Caco-2 (cell line): Measurements from ENCODE around the gene ACSS2. TPM values are rescaled to one million over a fixed set of nuclear protein-coding genes. Genes with fewer than 3 reads are reported as not detected.

Source experiments
- BruUV-seq: library from RNA; stranded (reverse); fragments of 400-500 nt; replicated peaks from 2 replicates; lab custom pipeline; 2021; lab: Mats Ljungman, UMichigan
- CTCF ChIA-PET: fragments of 300-600 bp; sonication (Branson Sonifier 250); formaldehyde crosslinking; loops from one replicate; lab custom pipeline; 2022; ENCODE audit warnings: antibody characterized with exemption; lab: Charles Lee
- POLR2A ChIA-PET: fragments of 300-600 bp; sonication (Branson Sonifier 250); formaldehyde crosslinking; loops from one replicate; lab custom pipeline; 2022; ENCODE audit warnings: antibody characterized with exemption; lab: Charles Lee
- DNase-seq, 2 experiments: peaks; one replicate each; pipeline versions ENCODE4 v3.0.0 to v3.0.0-alpha.2; 2020 to 2022
- H3K27me3 ChIP-seq: replicated peaks from 2 replicates; pipeline ENCODE4 v1.6.0; 2011; ENCODE audit warnings: low read length; ENCODE audit not compliant: control insufficient read depth, insufficient read depth
- H3K36me3 ChIP-seq: 2 replicates; pipeline ENCODE4 v1.5.1; 2011; ENCODE audit warnings: low read length; ENCODE audit not compliant: control insufficient read depth, insufficient read depth
- H3K4me1 ChIP-seq: fragments of 250-450 bp; sonication (Bioruptor Pico); 2 replicates; pipeline ENCODE4 v1.5.1; 2020; ENCODE audit warnings: mild to moderate bottlenecking
- H3K4me3 ChIP-seq: 2 replicates; pipeline ENCODE4 v1.5.1; 2011; ENCODE audit warnings: low read depth, mild to moderate bottlenecking, control low read depth, low read length
- H3K9me3 ChIP-seq: fragments of 250-450 bp; sonication (Bioruptor Pico); 2 replicates; pipeline ENCODE4 v1.5.1; 2020; ENCODE audit warnings: mild to moderate bottlenecking, moderate library complexity
- H3K27ac Mint-ChIP-seq: one replicate; pipeline ENCODE4 v1.8.0; 2022; ENCODE audit warnings: mixed read lengths; ENCODE audit not compliant: unreplicated experiment
- H3K27me3 Mint-ChIP-seq: one replicate; pipeline ENCODE4 v1.8.0; 2022; ENCODE audit warnings: mixed read lengths; ENCODE audit not compliant: insufficient read depth, unreplicated experiment
- H3K36me3 Mint-ChIP-seq: one replicate; pipeline ENCODE4 v1.8.0; 2022; ENCODE audit warnings: mild to moderate bottlenecking, mixed read lengths; ENCODE audit not compliant: insufficient read depth, unreplicated experiment
- H3K4me1 Mint-ChIP-seq: one replicate; pipeline ENCODE4 v1.8.0; 2022; ENCODE audit warnings: low read depth, mixed read lengths; ENCODE audit not compliant: unreplicated experiment
- H3K4me3 Mint-ChIP-seq: one replicate; pipeline ENCODE4 v1.8.0; 2022; ENCODE audit warnings: mild to moderate bottlenecking, moderate library complexity, mixed read lengths; ENCODE audit not compliant: unreplicated experiment
- H3K9me3 Mint-ChIP-seq: one replicate; pipeline ENCODE4 v1.8.0; 2022; ENCODE audit warnings: mixed read lengths; ENCODE audit not compliant: unreplicated experiment
- CTCF ChIP-seq, 2 experiments: fragments of 200-600 bp in 1 of 2; IDR thresholded peaks; 1 replicate in 1 of 2; 2 replicates in 1 of 2; pipeline versions ENCODE4 v1.5.1 to v1.8.0; 2011 to 2022; ENCODE audit warnings: antibody characterized with exemption in 1 of 2, control low read depth in 1 of 2, inconsistent platforms in 1 of 2, low read depth in 1 of 2, low read length in 1 of 2, mild to moderate bottlenecking in 1 of 2, moderate library complexity in 1 of 2; ENCODE audit not compliant: insufficient read depth in 1 of 2, severe bottlenecking in 1 of 2, unreplicated experiment in 1 of 2
- intact Hi-C: fragments of 100-400 bp; cut with micrococcal nuclease; formaldehyde crosslinking; loops from one replicate; pipeline ENCODE4 v1.10.0; 2022; ENCODE audit not compliant: unreplicated experiment
- total RNA-seq: library from RNA; stranded (reverse); gene quantifications from 2 replicates; pipeline ENCODE4 v1.2.3, GENCODE V29; 2022

The ACSS2 gene
- total RNA-seq, 1 experiment from 2014 or later = 76.0 TPM

- Mint-ChIP-seq H3K36me3 (peaks cover 29% of the 10 kb centered on the region), H3K4me3 (no peak overlapping the region), H3K27me3 (no peaks in the 10 kb centered on the region), H3K9me3 (no peaks in the 10 kb centered on the region), H3K27ac (no peak overlapping the region), H3K4me1 (peaks cover 25% of the 10 kb centered on the region)
- BruUV-seq = no TSS peak
- POLR2A ChIA-PET = no interaction called here
- Histone ChIP-seq H3K9me3 (no peaks in the 10 kb centered on the region), H3K4me1 (peaks cover 5% of the 10 kb centered on the region), H3K27me3 (no peaks in the 10 kb centered on the region), H3K36me3 (no peaks in the 10 kb centered on the region), H3K4me3 (no peak overlapping the region)
- no peak for TF ChIP-seq CTCF (IDR thresholded peaks at IDR 0.05; ENCODE audit: insufficient read depth in 1 of 2, low read depth in 1 of 2, low read length in 1 of 2, severe bottlenecking in 1 of 2, unreplicated experiment in 1 of 2)
- intact Hi-C loops = loop anchor here (10.0 kb wide), 1 partner anchor 252 kb away; no protein-coding TSS in a partner anchor
- CTCF ChIA-PET = interaction anchor here (0.6 kb wide), 1 partner anchor 144 kb away, joined by 3 read pairs; no protein-coding TSS in a partner anchor
- DNase-seq = no peak
These were observed 76.3 kb downstream of the ACSS2 start for GRCh38 chr20:34952671-34953070.

- Mint-ChIP-seq H3K4me3 (no peak overlapping the region), H3K36me3 (peaks cover 28% of the 10 kb centered on the region), H3K4me1 (peaks cover 25% of the 10 kb centered on the region), H3K27me3 (no peaks in the 10 kb centered on the region), H3K27ac (no peak overlapping the region), H3K9me3 (no peaks in the 10 kb centered on the region)
- no peak for TF ChIP-seq CTCF (IDR thresholded peaks at IDR 0.05; ENCODE audit: insufficient read depth in 1 of 2, low read depth in 1 of 2, low read length in 1 of 2, severe bottlenecking in 1 of 2, unreplicated experiment in 1 of 2)
- no peak overlapping the region for H3K4me3 ChIP-seq
- DNase-seq = no peak
- no TSS peak for BruUV-seq
- intact Hi-C loops = loop anchor here (10.0 kb wide), 1 partner anchor 251 kb away; no protein-coding TSS in a partner anchor
- ChIA-PET CTCF (interaction anchor here (1.0 to 4.2 kb wide), 2 partner anchors 80 to 129 kb away, joined by 3 to 331 read pairs; partner anchors contain the start of genes ACSS2, GGT7 and NCOA6), POLR2A (interaction anchor here (0.7 to 2.8 kb wide), 2 partner anchors 79 to 262 kb away, joined by 5 to 86 read pairs; partner anchors contain the start of gene ACSS2)
- no peaks in the 10 kb centered on the region for H3K27me3 ChIP-seq
- no peaks in the 10 kb centered on the region for H3K9me3 ChIP-seq
- H3K36me3 ChIP-seq = no peaks in the 10 kb centered on the region
- H3K4me1 ChIP-seq = peaks cover 5% of the 10 kb centered on the region
These were observed 77.5 kb downstream of the ACSS2 start for GRCh38 chr20:34953960-34954359.

GRCh38 chr20:34954904-34955230 lies 78.5 kb downstream of the ACSS2 start:
- Mint-ChIP-seq H3K27me3 (no peaks in the 10 kb centered on the region), H3K4me1 (peaks cover 25% of the 10 kb centered on the region), H3K36me3 (peaks cover 22% of the 10 kb centered on the region), H3K4me3 (peak overlapping the region; percentile 90), H3K9me3 (no peaks in the 10 kb centered on the region), H3K27ac (peak overlapping the region; percentile 96)
- Histone ChIP-seq H3K9me3 (no peaks in the 10 kb centered on the region), H3K27me3 (no peaks in the 10 kb centered on the region), H3K4me3 (peak overlapping the region; percentile 57), H3K36me3 (no peaks in the 10 kb centered on the region), H3K4me1 (peaks cover 5% of the 10 kb centered on the region)
- intact Hi-C loops = loop anchor here (1.0 to 10.0 kb wide), 4 partner anchors 79 to 250 kb away; partner anchors contain the start of genes ACSS2 and TRPC4AP
- no peak for TF ChIP-seq CTCF (IDR thresholded peaks at IDR 0.05; ENCODE audit: insufficient read depth in 1 of 2, low read depth in 1 of 2, low read length in 1 of 2, severe bottlenecking in 1 of 2, unreplicated experiment in 1 of 2)
- BruUV-seq = no TSS peak
- DNase-seq = peak; percentile 71 to 81
- ChIA-PET POLR2A (interaction anchor here (0.5 to 2.8 kb wide), 7 partner anchors 21 to 999 kb away, joined by 3 to 86 read pairs (median 6); partner anchors contain the start of genes ACSS2, SCAND1 and TRPC4AP), CTCF (interaction anchor here (0.6 to 4.2 kb wide), 8 partner anchors 15 to 764 kb away, joined by 3 to 331 read pairs (median 8); partner anchors contain the start of genes ACSS2 and GGT7)
